Measurements from ENCODE around the gene HIC2. TPM values are rescaled to one million over a fixed set of nuclear protein-coding genes. Genes with fewer than 3 reads are reported as not detected.
A peak's percentile ranks its signal among the peaks of the same experiment; 100 is the strongest.

HIC2 gene
- total RNA-seq, 2 donors from 2014 or later, result 7.4 to 9.7 TPM

DNA sequence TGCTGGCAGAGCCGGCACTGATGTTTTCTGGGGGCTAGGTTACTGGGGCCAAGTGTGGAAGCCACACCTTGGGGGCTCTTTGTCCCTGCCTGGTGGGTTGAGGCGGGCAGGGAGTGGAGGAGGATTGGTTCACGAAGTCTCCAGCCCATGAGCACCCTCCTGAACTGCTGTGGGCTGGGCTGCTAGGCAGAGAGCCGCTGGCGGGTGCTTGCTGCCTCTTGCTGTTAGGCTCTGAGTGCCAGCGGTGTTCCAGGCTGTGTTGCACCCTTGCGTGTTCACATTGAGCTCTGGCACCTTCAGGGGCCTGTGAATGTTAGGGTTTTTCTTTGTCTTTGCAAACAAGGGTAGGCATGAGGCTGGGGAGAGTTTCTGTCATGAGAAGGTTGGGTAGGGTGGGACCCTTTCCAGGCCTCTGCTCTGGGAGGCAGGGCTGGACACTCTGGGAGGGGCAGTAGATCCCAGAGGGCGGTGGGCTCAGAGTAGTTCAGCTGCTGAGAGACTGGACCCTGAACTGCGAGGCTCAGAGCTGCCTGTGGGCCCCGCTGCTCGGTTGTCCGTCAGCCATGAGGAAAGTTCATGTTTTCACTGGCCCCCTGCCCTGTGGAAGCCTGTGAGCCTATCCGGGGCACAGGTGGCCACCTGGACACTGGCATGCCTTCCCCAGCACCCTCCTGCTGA lies 26.0 kb downstream of the HIC2 start:
- H3K4me3 Mint-ChIP-seq, result no peak overlapping the region
- no peaks in the 10 kb centered on the region for H3K36me3 Mint-ChIP-seq
- H3K9me3 Mint-ChIP-seq, result no peaks in the 10 kb centered on the region
- ATAC-seq (no peak), DNase-seq (ENCODE audit: low spot score) (no peak)
- H3K27ac Mint-ChIP-seq, result no peak overlapping the region
- no peaks in the 10 kb centered on the region for H3K27me3 Mint-ChIP-seq
- no peaks in the 10 kb centered on the region for H3K4me1 Mint-ChIP-seq (ENCODE audit: low read depth in 2 of 2)

DNA sequence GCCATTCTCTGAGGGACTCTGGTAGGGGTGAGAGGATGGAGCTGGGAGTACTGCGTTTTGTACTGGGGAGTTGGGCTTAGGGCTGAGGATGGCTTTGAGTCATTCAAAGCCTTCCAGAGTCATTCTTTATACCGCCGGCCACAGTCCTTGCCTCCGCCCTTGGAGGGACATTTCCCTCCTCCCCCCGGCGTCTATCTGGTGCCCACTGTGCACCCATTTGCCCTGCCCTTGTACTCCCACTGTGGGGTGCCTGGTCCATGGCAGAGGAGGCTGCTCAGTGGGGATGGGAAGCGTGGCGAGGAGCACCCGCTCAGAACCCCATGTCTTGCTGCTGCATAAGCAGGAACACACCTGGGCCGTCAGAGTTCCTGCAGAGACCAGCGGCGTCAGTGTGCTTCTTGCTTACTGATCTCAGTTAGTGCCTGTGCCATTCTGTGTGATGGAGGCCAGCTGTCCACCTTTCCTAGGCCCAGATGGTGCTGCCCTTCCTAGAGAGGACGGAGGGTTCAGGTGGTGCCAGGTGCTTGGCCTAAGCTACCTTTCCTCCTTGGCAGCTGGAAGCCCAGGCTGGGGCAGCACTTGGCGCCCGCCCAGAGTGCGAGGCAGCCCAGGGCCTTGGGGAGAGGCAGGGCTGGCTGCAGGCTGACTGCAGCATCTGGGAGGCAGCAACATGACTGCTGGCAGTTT lies 26.7 kb downstream of the HIC2 start:
- no peaks in the 10 kb centered on the region for H3K9me3 Mint-ChIP-seq
- no peaks in the 10 kb centered on the region for H3K27me3 Mint-ChIP-seq
- no peak overlapping the region for H3K27ac Mint-ChIP-seq
- DNase-seq (ENCODE audit: low spot score) (peak; percentile 51), ATAC-seq (no peak)
- H3K4me3 Mint-ChIP-seq, result no peak overlapping the region
- no peaks in the 10 kb centered on the region for H3K36me3 Mint-ChIP-seq
- no peaks in the 10 kb centered on the region for H3K4me1 Mint-ChIP-seq (ENCODE audit: low read depth in 2 of 2)

DNA sequence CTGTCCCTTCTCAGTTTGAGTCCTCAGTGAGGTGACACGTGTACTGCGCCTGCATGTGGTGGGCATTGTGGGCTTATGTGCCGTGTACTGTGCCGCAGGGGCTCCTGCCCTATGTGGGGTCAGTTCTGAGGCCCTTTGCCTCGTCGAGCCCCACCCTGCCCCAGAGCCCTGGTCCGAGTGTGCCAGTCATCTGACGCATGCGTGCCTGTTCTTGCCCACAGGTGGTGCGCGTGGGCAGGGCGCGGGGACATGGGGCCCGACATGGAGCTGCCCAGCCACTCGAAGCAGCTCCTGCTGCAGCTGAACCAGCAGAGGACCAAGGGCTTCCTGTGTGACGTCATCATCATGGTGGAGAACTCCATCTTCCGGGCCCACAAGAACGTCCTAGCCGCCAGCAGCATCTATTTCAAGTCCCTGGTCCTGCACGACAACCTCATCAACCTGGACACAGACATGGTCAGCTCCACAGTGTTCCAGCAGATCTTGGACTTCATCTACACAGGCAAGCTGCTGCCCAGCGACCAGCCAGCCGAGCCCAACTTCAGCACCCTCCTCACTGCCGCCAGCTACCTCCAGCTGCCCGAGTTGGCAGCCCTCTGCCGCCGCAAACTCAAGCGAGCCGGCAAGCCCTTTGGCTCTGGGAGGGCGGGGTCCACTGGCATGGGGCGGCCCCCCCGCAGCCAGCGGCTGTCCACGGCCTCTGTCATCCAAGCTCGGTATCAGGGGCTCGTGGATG lies 27.7 kb downstream of the HIC2 start:
- DNase-seq (ENCODE audit: low spot score) (peak; percentile 53), ATAC-seq (no peak)
- Mint-ChIP-seq H3K9me3 (no peaks in the 10 kb centered on the region), H3K4me1 (ENCODE audit: low read depth in 2 of 2) (no peaks in the 10 kb centered on the region), H3K27ac (no peak overlapping the region), H3K27me3 (no peaks in the 10 kb centered on the region), H3K4me3 (no peak overlapping the region), H3K36me3 (no peaks in the 10 kb centered on the region)

DNA sequence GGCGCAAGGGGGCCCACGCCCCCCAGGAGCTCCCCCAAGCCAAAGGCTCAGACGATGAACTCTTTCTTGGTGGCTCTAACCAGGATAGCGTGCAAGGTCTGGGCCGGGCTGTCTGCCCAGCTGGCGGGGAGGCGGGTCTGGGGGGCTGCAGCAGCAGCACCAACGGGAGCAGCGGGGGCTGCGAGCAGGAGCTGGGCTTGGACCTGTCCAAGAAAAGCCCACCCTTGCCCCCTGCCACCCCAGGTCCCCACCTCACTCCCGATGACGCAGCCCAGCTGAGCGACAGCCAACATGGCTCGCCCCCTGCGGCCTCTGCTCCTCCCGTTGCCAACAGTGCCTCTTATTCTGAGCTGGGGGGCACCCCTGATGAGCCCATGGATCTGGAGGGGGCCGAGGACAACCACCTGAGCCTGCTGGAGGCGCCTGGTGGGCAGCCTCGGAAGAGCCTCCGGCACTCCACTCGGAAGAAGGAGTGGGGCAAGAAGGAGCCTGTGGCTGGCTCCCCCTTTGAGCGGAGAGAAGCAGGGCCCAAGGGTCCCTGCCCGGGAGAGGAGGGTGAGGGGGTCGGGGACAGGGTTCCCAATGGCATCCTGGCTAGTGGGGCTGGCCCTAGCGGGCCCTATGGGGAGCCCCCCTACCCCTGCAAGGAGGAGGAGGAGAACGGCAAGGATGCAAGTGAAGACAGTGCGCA lies 28.4 kb downstream of the HIC2 start:
- Mint-ChIP-seq H3K4me3 (no peak overlapping the region), H3K27me3 (no peaks in the 10 kb centered on the region), H3K9me3 (no peaks in the 10 kb centered on the region), H3K4me1 (ENCODE audit: low read depth in 2 of 2) (no peaks in the 10 kb centered on the region), H3K36me3 (no peaks in the 10 kb centered on the region), H3K27ac (no peak overlapping the region)
- DNase-seq (ENCODE audit: low spot score) (peak; percentile 59), ATAC-seq (no peak)

DNA sequence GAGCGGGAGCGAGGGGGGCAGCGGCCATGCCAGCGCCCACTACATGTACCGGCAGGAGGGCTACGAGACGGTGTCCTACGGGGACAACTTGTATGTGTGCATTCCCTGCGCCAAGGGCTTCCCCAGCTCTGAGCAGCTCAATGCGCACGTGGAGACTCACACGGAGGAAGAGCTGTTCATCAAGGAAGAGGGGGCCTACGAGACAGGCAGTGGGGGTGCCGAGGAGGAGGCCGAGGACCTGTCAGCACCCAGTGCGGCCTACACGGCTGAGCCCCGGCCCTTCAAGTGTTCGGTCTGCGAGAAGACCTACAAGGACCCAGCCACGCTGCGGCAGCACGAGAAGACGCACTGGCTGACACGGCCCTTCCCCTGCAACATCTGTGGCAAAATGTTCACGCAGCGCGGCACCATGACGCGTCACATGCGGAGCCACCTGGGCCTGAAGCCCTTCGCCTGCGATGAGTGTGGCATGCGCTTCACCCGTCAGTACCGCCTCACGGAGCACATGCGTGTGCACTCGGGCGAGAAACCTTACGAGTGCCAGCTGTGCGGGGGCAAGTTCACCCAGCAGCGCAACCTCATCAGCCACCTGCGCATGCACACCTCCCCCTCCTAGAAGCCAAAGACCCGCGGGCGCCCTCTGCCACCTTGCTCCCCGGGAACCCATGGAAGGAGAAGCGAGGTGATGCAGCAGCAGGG lies 29.1 kb downstream of the HIC2 start:
- H3K4me3 Mint-ChIP-seq, result no peak overlapping the region
- H3K9me3 Mint-ChIP-seq, result no peaks in the 10 kb centered on the region
- H3K27ac Mint-ChIP-seq, result no peak overlapping the region
- H3K27me3 Mint-ChIP-seq, result no peaks in the 10 kb centered on the region
- no peak for ATAC-seq
- no peaks in the 10 kb centered on the region for H3K4me1 Mint-ChIP-seq (ENCODE audit: low read depth in 2 of 2)
- peak; percentile 58 for DNase-seq (ENCODE audit: low spot score)
- H3K36me3 Mint-ChIP-seq, result no peaks in the 10 kb centered on the region

DNA sequence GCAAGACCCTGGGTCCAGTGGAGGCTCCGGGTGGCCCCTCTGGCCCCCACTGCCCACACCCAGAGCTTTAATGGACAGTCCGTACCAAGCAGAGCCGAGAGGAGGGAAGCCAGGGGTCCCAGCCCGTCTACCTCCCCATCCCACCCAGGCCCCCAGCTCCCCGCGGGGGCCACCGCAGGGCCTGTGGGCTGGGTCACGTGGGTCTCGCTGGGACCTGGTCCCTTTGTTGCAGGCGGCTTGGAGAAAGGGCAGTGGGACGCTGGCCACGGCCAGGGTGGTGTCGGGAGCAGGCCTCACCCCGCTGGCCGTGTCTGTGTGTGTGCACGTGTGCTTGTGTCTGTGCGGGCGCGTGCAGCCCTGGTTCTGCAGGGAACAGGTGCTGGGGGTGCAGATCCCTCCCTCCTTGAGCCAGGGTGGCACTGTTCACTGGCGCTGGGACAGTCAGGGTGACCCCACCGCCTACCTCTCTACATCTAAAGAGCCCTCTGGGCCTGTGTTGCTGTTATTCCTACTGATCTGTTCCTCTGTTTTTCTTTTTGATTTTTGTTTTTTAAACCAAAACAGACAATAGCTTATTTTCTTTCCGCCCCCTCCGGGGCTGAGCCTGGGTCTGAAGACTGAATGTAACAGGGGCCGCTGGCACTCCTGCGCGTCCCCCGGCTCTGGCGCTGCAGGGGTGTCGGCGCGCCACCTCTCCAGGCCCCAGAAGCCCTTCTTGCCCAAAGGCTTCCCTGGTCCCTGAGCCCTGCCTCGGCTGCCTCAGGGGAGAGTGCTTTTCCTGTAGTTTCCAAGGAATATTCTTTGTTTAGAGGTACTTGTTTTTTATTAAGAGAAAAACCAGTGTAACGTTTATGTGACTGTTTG lies 29.9 kb downstream of the HIC2 start:
- no peaks in the 10 kb centered on the region for H3K9me3 Mint-ChIP-seq
- H3K36me3 Mint-ChIP-seq, result no peaks in the 10 kb centered on the region
- peak; percentile 48 for DNase-seq (ENCODE audit: low spot score)
- H3K4me1 Mint-ChIP-seq (ENCODE audit: low read depth in 2 of 2), result no peaks in the 10 kb centered on the region
- H3K4me3 Mint-ChIP-seq, result no peak overlapping the region
- H3K27ac Mint-ChIP-seq, result no peak overlapping the region
- H3K27me3 Mint-ChIP-seq, result no peaks in the 10 kb centered on the region
- no peak for ATAC-seq

DNA sequence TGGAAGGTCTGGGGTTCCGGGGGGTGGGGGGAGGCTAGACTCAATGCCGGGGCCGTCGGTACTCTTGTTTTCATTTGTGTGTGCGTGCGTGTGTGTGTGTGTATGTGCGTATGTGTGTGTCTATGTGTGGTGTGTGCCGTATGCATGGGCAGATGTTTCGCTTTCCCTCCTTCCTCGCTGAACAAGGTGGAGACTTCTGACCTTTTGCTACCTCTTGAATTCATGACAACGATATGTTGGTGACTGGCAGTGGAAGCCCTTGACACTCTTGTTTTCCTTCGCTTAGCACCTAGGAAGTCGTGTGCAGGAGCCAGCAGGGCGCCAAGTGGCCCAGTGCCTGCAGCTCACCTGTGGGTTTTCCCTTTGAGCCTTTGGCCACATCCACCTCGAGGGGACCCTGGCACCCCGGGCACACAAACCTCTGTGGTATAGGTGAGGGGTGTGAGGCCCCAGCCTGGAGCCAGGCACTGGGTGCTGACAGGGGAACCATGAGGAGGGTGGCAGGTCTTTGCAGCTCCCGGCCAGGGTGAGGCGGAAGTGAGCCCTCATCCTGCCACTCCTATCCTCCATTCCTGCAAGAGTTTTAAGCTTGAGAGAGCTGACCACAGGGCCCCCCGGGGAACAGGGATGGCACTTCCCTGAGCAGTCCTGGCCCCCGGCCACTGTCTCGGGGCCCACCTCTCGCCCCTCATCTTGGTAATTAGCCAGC lies 30.7 kb downstream of the HIC2 start:
- no peaks in the 10 kb centered on the region for H3K36me3 Mint-ChIP-seq
- H3K4me1 Mint-ChIP-seq (ENCODE audit: low read depth in 2 of 2), result no peaks in the 10 kb centered on the region
- ATAC-seq (no peak), DNase-seq (ENCODE audit: low spot score) (peak; percentile 49)
- H3K4me3 Mint-ChIP-seq, result no peak overlapping the region
- no peak overlapping the region for H3K27ac Mint-ChIP-seq
- no peaks in the 10 kb centered on the region for H3K27me3 Mint-ChIP-seq
- no peaks in the 10 kb centered on the region for H3K9me3 Mint-ChIP-seq

DNA sequence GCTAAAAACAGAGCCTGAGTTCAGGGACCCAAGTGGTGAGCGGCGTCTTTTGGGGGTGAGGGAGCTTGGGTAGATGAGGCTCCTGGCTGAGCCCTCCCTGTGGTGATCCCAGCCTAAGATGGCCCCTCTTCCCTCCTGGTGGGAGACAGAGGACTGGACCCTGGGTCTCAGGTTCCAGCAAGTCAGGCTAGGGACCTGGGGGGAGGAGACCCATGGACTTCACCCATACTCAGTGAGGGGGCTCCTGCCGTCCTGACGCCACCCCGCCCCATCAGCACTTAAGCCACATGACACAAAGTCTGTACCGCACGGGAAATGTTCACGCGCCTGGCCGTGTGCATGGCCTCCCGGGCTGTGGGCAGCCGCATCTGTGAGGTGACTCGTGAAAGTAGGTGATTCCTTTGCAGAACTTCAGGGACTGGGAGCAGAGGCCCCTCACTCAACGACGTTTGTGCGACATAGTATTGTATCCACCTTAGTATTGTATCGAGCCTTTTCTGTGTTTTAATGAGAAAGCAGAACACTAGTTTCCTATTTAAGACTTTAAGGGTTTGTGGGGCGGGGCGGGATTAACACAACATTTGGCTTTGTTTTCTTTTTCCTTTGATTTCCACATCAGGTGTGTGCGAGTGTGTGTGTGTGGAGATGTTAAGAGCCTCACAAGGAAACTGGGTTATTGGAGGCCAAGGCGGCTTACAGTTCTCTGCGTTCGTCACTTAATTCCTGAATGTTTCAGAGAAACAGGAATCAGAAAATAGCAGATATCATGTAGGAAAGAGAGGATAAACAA lies 31.7 kb downstream of the HIC2 start:
- Mint-ChIP-seq H3K4me1 (ENCODE audit: low read depth in 2 of 2) (no peaks in the 10 kb centered on the region), H3K4me3 (no peak overlapping the region), H3K27ac (no peak overlapping the region), H3K9me3 (no peaks in the 10 kb centered on the region), H3K27me3 (no peaks in the 10 kb centered on the region), H3K36me3 (no peaks in the 10 kb centered on the region)
- peak; percentile 49 for DNase-seq (ENCODE audit: low spot score)
- no peak for ATAC-seq

DNA sequence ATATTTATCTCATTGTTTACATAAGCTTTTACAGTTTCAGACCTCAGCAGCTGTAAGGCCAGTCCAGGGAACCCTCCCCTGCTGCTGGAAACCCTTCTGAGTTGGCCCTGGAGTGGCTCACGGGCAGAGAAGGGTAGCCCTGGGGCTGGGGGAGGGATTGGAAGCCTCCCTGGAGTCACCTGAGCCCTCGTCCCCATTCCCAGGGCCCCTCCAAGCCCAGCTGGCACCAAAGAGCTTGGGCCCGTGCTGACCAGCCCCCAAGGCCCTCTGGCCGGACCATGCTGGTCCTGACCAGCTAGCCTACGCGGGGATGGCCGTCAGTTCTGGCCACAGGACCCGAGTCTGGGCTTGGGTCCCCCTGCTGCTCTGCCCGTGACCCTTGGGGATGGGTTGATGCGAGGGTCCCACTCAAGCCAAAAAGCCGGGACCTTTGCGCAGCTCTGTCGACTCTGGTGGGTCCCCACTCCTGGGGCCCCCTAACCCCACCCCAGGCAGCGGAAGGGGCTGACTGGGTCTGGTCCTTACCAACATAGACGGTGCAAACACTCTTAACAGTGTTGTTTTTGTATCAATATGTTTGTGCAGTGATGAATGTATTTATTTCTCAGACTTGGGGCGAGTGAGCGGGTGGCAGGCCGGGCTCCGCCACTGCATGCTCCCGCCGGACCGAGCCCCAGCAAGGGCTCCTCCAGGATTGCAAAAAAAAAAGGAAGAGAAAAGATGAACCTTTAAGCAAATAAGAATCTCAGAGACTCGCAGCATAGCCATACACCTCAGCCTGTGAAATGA lies 32.6 kb downstream of the HIC2 start:
- DNase-seq (ENCODE audit: low spot score), result no peak
- no peak for ATAC-seq
- no peaks in the 10 kb centered on the region for H3K36me3 Mint-ChIP-seq
- no peaks in the 10 kb centered on the region for H3K9me3 Mint-ChIP-seq
- H3K27ac Mint-ChIP-seq, result no peak overlapping the region
- H3K4me1 Mint-ChIP-seq (ENCODE audit: low read depth in 2 of 2), result no peaks in the 10 kb centered on the region
- no peaks in the 10 kb centered on the region for H3K27me3 Mint-ChIP-seq
- no peak overlapping the region for H3K4me3 Mint-ChIP-seq

DNA sequence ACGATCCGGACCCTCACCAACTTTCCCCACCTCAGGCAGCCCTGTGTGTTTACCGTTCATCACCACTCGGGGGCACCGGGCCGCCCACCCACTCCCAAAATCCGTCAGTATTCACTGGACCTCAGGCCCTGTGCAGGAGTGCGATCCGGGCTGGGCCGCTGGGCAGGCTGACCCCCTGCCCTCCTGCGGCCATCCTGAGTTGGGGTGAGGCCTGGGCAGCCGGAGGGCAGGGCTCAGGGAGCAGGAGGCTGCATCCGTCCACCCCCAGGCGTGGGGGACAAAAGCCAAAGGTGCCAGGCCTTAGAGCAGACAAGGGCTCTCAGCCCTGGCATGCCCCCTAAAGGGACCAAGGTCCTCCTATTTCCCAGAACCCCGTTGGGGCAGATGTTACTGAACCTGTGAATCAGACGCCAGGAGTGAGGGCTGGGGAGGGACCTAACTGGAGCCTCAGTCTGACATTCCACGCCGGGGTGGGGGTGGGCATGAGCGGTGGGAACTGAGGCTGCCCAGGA lies 33.2 kb downstream of the HIC2 start:
- ATAC-seq, result no peak
- peak; percentile 45 for DNase-seq (ENCODE audit: low spot score)
- Mint-ChIP-seq H3K4me3 (no peak overlapping the region), H3K36me3 (no peaks in the 10 kb centered on the region), H3K27ac (no peak overlapping the region), H3K4me1 (ENCODE audit: low read depth in 2 of 2) (no peaks in the 10 kb centered on the region), H3K27me3 (no peaks in the 10 kb centered on the region), H3K9me3 (no peaks in the 10 kb centered on the region)

DNA sequence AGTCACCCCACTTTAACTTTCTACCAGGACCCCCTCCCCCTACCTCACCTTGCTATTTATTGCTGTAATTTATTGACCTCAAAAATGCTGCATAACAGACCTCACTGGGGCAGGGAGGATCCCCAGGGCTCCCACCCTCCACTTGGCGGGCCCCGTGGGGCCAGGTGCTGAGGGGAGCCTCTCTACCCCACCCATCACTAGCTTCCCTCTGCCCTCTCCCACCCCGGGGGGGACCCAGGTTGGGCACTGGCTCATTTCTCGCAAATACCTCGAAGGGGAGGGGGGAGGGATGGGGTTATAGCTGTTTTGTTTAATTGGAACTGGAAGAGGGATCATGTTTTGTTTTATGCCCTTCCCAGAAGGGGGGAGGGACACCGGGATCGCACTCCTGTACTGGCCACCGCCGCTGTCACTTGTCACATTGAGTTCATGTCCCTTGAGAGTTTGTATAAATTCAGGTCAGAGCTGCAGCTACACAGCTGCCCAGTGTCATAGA lies 33.7 kb downstream of the HIC2 start:
- Mint-ChIP-seq H3K36me3 (no peaks in the 10 kb centered on the region), H3K4me1 (ENCODE audit: low read depth in 2 of 2) (no peaks in the 10 kb centered on the region), H3K9me3 (no peaks in the 10 kb centered on the region), H3K27ac (no peak overlapping the region), H3K27me3 (no peaks in the 10 kb centered on the region), H3K4me3 (no peak overlapping the region)
- DNase-seq (ENCODE audit: low spot score), result peak; percentile 52
- ATAC-seq, result no peak

Data from natural killer cell treated with Interleukin-12 subunit alpha and Interleukin-12 subunit beta and Interleukin-15 and Interleukin-18, amount 100 ng/mL, for 72 hours (primary cell).